ENCODE results near the gene DOCK9.
A peak's percentile ranks its signal among the peaks of the same experiment; 100 is the strongest.
"Not testable (repeated sequence)": the region's sequence is repeated elsewhere in the genome, so short reads cannot be mapped to it uniquely, and the experiment has no call there.

The DOCK9 gene

GRCh38 chr13:98768522-98768921, 209.3 kb downstream of the DOCK9 start:
- no peak for DNase-seq

- DNase-seq = no peak
Observed at GRCh38 chr13:98766697-98767096, 211.2 kb downstream of the DOCK9 start.

- peak in 1 of 2 experiments; percentile 21 for DNase-seq
Observed at GRCh38 chr13:98765996-98766519, 211.8 kb downstream of the DOCK9 start.

- DNase-seq = no peak
Observed at GRCh38 chr13:98761986-98762616, 215.8 kb downstream of the DOCK9 start.

- no peak for DNase-seq
Observed at GRCh38 chr13:98761126-98761985, 216.5 kb downstream of the DOCK9 start.

- no peak for DNase-seq
Observed at GRCh38 chr13:98755729-98756128, 222.1 kb downstream of the DOCK9 start.

- DNase-seq = no peak
Observed at GRCh38 chr13:98755116-98755515, 222.7 kb downstream of the DOCK9 start.

GRCh38 chr13:98754468-98754867, 223.4 kb downstream of the DOCK9 start:
- not testable (repeated sequence) for DNase-seq

- DNase-seq = peak in 1 of 2 experiments; percentile 68
Observed at GRCh38 chr13:98752467-98753290, 225.2 kb downstream of the DOCK9 start, which contains the start of gene SLC15A1. Gene SLC15A1, minus strand, starts transcription at chr13:98752672. Its CDS starts 74 bp downstream, at chr13:98752598.

- peak in 1 of 2 experiments; percentile 61 for DNase-seq
Observed at GRCh38 chr13:98751861-98752466, 225.9 kb downstream of the DOCK9 start.

- DNase-seq = peak in 1 of 2 experiments; percentile 67
Observed at GRCh38 chr13:98751367-98751782, 226.5 kb downstream of the DOCK9 start.

GRCh38 chr13:98749501-98749900, 228.4 kb downstream of the DOCK9 start:
- no peak for DNase-seq

- DNase-seq = no peak
Observed at GRCh38 chr13:98746968-98747367, 230.9 kb downstream of the DOCK9 start.
